M059J (cell line): ENCODE data around the gene SESN1. TPM values are rescaled to one million over a fixed set of nuclear protein-coding genes. Genes with fewer than 3 reads are reported as not detected.
A peak's percentile ranks its signal among the peaks of the same experiment; 100 is the strongest.
"Not testable (repeated sequence)": the region's sequence is repeated elsewhere in the genome, so short reads cannot be mapped to it uniquely, and the experiment has no call there.

Experiments
- DNase-seq: peaks from one replicate; pipeline ENCODE4 v3.0.0-alpha.2; 2012; ENCODE audit warnings: low read depth
- total RNA-seq: library from RNA; depleted of rRNA; stranded (reverse); fragments of >200 nt; shearing (Covaris generic); gene quantifications from 2 replicates; pipeline ENCODE4 v1.2.3, GENCODE V29; 2014; rRNA removed

SESN1 gene
- 4.9 and 9.2 TPM in 2 replicates for total RNA-seq

GRCh38 chr6:109094416-109095035 is at the start of gene SESN1:
TSS of gene SESN1 (minus strand) at chr6:109094846. CDS start at chr6:109094073, 773 bp downstream.
- DNase-seq: peak; percentile 98

GRCh38 chr6:109143191-109143590 is 48.5 kb upstream of the SESN1 start:
- peak; percentile 10 for DNase-seq

- DNase-seq: not testable (repeated sequence)
These were observed 47.4 kb upstream of the SESN1 start for GRCh38 chr6:109142067-109142466.

GRCh38 chr6:109139109-109139508 is 44.5 kb upstream of the SESN1 start:
- peak; percentile 72 for DNase-seq

GRCh38 chr6:109136530-109136929 is 41.9 kb upstream of the SESN1 start:
- not testable (repeated sequence) for DNase-seq

GRCh38 chr6:109136039-109136438 is 41.4 kb upstream of the SESN1 start:
- not testable (repeated sequence) for DNase-seq

GRCh38 chr6:109135600-109135999 is 41.0 kb upstream of the SESN1 start:
- not testable (repeated sequence) for DNase-seq

GRCh38 chr6:109130065-109130464 is 35.4 kb upstream of the SESN1 start:
- DNase-seq: no peak

GRCh38 chr6:109125504-109125903 is 30.9 kb upstream of the SESN1 start:
- no peak for DNase-seq

GRCh38 chr6:109124219-109124618 is 29.6 kb upstream of the SESN1 start:
- no peak for DNase-seq

- DNase-seq: peak; percentile 18
These were observed 26.8 kb upstream of the SESN1 start for GRCh38 chr6:109121411-109121810.

GRCh38 chr6:109118871-109119354 is 24.3 kb upstream of the SESN1 start:
- no peak for DNase-seq

GRCh38 chr6:109118337-109118736 is 23.7 kb upstream of the SESN1 start:
- no peak for DNase-seq

- DNase-seq: no peak
These were observed 22.8 kb upstream of the SESN1 start for GRCh38 chr6:109117346-109118035.

GRCh38 chr6:109112663-109113062 is 18.0 kb upstream of the SESN1 start:
- DNase-seq: not testable (repeated sequence)

GRCh38 chr6:109109663-109110062 is 15.0 kb upstream of the SESN1 start:
- DNase-seq: not testable (repeated sequence)

- DNase-seq: no peak
These were observed 11.0 kb upstream of the SESN1 start for GRCh38 chr6:109105681-109106080.

GRCh38 chr6:109104512-109104911 is 9.9 kb upstream of the SESN1 start:
- DNase-seq: no peak

GRCh38 chr6:109103942-109104341 is 9.3 kb upstream of the SESN1 start:
- no peak for DNase-seq

- no peak for DNase-seq
These were observed 8.1 kb upstream of the SESN1 start for GRCh38 chr6:109102762-109103161.

- DNase-seq: no peak
These were observed 3.0 kb upstream of the SESN1 start for GRCh38 chr6:109097661-109098060.

- DNase-seq: no peak
These were observed 1.6 kb upstream of the SESN1 start for GRCh38 chr6:109096208-109096607.

GRCh38 chr6:109095835-109096084 is 1.1 kb upstream of the SESN1 start:
- no peak for DNase-seq
